Stimulated activated CD4-positive, alpha-beta T cell treated with anti-CD3 and anti-CD28 coated beads, TNF-alpha, amount 100 ng/mL, for 48 hours (primary cell): Measurements from ENCODE around the gene REM2.
A peak's percentile ranks its signal among the peaks of the same experiment; 100 is the strongest.
"Not testable (repeated sequence)": the region's sequence is repeated elsewhere in the genome, so short reads cannot be mapped to it uniquely, and the experiment has no call there.

Source experiments
- DNase-seq, 3 donors: peaks; one replicate each; pipeline ENCODE4 v3.0.0-alpha.2; 2020; ENCODE audit warnings: low read depth in 3 of 3

Gene REM2

DNA sequence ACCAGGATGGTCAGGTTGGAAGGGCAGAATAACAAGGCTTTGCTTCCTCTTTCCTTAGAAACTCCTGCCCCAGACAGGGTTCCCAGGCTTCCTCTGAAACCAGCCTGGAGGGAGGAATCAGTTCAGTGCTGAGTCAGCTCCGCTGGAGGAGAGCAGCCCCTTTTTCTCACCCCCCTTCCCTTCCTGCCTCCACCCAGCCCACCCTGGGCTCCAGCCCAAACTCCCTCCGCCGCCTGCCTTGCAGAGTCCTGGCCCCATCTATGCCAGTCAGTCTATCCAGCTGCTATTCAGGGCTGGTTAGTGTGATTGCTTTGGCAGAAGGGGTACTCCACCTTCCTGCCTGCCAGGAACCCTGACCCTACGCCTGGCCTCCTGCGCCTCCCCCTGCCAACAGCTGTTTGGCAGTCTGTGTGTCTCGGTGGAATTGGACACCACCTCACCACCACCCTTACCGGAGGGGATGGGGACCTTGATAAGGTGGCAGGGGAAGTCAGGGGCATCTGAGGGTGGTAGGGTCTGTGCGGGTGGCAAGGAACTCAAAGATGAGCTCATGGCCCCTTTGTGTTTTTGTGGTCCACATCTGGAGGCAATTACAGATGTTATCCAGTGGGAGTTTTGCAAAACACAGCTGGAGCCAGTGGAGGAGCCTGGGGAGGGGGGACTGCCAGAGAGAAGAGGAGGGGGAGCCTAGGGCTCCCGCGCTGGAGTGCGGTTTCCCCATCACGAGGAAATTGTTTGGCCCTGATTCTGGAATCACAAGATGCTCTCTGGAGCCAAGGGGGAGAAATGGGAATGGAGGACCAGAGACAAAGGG is 34.5 kb upstream of the REM2 start:
- DNase-seq, result no peak

DNA sequence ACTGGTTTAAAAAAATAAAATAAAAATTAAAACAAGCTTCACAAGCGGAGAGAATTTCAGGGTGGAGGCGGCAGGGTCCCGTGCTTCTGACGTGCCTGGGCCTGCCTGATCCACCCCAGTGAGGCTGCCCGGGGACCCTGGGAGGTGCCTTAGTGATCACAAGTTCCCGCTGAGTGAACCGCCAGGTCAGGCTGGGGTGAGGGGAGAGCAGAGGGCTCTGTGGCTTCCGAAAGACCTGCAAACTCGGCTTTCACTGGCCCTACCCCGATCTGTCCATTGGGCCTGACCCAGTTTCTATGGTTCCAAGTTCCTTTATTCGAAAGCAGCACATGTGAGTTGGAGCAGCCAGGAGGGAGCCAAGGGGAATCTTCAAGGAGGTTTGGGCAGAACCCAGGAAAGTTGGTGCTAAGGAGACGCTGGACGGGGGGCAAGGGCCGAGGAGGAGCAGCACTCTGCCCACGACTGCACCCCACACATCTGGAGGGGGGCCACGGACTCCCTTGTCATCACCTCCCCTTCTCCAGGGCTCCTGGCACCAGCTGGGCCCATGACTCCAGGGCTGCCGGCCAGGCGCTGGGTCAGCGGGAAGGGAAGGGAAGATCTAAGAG is 33.7 kb upstream of the REM2 start:
- DNase-seq, result no peak

DNA sequence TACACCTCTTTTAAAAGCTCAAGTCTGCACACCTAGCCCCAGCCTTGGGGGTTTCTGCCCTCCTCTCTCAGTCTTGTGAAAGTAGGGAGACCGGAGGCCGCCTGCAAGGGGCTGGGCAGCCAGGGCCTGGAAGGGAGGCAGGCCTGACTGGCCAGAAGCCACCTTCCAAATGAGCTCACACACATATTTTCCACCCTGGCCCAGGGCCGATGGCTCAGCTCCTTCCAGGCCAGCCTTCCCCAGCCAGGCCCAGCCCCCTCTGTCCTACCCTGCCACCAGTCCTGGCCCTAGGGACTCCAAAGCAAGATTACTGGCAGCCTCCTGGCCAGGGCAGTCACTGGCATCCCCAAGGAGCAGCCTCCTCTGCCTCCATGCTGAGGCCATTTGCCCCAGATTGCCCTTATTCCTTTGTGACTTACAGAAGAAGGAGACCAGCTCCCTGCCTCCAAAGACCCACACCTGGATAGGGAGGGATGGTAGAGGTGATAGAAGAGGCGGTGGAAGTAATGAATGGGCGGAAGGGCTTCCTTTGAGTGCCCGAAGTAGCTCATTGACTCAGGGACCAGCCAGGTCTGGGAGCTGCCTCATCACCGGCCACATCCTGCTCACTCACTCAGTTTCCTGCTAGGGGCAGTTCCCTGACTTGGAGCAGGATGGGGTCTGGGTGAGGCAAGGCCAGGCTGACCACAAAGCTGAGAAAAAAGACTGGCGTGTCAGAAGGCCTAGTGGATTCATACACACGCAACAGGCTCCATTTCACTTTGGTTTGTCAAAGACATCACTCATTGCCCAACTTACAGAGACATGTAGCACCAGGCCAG is 31.9 kb upstream of the REM2 start:
- DNase-seq, result no peak

DNA sequence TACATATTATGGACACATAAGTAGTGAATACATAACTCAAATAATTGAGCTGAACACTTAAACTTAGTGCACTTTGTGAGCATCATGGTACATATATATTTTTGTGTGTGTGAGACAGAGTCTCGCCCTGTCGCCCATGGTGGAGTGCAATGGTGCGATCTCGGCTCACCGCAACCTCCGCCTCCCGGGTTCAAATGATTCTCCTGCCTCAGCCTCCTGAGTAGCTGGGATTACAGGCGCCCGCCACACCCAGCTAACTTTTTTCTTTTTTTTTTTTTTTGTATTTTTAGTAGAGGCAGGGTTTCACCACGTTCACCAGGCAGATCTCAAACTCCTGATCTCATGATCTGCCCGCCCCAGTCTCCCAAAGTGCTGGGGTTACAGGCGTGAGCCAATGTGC is 30.8 kb upstream of the REM2 start:
- not testable (repeated sequence) for DNase-seq

DNA sequence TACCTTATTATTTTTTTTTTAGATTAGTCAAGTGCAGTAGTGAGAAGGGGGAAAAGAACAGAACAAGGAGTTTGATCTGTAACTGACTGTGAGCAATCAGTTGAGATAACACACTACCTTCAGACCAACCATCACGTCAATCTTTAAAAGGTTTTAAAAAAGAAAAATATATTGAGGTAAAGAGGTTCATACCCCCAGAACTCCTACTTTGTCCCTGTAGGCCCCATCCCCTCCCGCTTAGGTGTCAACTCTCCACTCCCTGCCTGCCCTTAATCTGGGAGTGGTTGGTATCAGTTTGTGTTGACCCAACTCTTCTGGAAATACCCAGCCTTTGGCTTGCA is 30.5 kb upstream of the REM2 start:
- no peak for DNase-seq

DNA sequence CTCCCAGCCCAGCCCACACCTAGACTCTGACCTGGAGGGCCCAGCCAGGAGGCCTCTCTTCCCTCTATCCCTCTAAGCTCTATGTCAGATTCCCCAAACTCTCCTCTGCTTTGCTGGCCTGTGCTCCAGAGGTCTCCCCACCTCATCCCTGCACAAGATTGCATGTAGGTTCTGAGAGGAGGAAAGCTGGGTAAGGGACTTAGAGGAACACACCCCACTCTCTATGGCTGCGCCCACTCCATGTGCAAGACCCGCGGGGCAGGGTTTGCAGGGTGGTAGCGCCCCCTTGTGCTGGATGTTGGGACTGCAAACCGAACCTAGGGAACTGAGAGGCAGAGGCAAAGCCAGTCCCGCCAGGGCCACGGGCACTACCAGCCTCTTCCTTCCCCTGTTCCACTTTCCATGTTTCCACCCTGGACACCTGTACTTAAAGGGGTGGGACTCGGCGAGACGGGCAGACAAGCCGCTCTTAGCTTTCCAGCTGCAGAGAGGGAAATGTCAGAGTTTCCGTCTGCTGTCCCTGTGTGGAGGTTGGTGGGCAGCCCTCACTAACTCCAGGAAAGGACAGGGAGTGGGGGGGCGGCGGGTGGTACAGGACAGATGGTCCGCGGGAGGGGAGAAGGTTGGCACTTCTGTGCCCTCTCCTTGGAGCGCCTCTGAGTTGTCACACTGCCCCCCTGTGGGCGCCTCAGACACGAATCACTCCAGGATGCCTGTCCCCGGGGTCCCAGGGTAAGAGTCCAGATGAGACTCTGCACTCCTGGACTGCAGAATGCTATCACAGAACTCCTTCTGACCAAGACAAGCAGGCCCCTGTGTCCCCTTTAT is 29.9 kb upstream of the REM2 start:
- peak; percentile 86 to 93 (median 87) for DNase-seq

DNA sequence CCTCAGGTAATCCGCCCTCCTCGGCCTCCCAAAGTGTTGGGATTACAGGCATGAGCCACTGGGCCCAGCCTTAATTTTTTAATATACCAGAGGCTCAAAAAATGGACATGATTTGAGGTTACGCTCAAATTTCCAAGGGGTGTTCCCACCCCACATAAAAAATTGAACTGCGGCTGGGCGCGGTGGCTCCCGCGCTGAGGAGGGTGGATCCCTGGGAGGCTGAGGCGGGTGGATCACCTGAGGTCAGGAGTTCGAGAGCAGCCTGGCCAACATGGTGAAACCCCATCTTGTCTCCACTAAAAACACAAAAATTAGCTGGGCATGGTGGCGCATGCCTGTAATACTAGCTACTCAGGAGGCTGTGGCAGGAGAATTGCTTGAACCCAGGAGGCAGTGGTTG is 28.7 kb upstream of the REM2 start:
- DNase-seq, result not testable (repeated sequence)

DNA sequence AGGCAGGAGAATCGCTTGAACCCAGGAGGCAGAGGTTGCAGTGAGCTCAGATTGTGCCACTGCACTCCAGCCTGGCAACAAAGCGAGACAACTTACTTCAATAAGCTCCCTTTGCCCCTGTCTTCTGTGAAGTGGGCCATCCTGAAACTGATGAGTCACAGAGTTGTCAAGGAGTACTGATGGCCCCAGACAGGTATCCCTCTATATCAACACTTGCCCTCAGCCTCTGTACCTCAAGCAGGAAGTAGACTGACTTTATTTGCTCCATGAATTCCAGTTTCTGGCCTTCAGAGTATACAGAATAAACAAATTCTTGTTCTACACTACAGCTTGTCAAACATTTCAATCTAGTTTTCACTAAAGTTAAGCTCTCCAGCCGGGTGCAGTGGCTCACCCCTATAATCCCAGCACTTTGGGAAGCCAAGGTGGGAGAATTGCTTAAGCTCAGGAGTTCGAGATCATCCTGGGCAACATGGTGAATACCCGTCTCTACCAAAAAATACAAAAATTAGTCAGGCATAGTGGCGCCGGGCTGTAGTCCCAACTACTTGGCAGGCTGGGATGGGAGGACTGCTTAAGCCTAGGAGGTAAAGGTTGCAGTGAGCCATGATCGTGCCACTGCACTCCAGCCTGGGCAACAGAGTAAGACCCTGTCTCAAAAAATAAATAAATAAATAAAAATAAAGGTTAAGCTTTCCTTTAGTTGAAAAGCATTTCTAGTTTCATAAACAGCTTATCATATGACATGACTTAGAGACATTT is 27.9 kb upstream of the REM2 start:
- no peak for DNase-seq

DNA sequence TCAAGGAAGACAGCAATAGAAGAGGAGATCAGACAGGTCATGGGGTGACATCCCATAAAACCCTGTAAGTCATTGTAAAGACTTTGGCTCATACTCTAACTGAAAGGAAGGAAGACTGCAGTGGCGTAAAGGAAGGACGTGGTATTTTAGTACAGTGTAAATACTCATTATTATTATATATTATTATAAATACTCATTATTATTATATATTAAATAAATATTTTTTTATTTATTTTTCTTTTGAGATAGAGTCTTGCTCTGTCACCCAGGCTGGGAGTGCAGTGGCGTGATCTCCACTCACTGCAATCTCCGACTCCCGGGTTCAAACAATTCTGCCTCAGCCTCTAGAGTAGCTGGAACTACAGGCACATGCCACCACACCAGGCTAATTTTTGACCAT is 26.6 kb upstream of the REM2 start:
- DNase-seq, result no peak

DNA sequence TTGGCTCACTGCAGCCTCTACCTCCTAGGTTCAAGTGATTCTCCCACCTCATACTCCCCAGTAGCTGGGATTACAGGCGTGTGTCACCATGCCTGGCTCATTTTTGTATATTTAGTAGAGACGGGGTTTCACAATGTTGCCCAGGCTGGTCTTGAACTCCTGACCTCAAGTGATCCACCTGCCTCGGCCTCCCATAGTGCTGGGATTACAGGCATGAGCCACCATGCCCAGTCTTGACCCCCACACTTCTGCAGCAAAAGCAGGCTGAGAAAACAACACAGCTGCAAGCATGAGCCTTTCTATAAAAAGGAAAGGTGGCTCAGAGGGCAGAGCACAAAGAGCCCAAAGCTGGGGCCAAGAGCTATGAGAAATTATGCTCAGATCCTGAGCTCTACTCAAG is 22.6 kb upstream of the REM2 start:
- not testable (repeated sequence) for DNase-seq

DNA sequence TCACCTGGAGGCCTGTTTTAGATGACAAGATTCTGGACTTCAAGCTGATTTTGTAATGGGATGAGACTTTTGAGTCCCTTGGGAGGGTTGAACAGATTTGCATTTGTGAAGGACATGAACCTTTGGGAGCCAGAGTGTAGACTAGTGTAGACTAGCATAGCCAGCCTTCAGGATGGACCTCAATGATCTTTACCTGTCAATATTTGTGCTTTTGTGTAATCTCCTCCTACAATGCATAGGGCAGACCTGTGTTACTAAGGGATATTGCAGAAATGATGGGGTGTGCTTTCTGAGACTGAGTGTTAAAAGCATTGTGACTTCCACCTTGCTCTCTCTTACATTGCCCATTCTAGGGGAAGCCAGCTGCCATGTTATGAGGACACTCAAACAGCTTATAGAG is 21.4 kb upstream of the REM2 start:
- DNase-seq, result no peak

DNA sequence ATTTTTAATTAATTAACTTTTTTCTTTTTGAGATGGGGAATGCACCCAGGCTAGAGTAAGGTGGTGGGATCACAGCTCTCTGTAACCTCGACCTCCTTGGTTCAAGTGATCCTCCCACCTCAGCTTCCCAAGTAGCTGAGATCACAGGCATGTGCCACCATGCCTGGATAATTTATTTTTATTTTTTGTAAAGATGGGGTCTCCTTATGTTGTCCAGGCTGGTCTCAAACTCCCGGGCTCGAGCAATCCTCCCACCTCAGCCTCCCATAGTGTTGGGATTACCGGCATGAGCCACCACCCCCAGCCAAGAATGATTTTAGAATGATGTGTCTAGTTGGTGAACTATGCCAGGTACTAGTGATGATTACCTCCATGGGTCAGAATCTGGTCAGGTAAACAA is 18.0 kb upstream of the REM2 start:
- DNase-seq, result no peak

DNA sequence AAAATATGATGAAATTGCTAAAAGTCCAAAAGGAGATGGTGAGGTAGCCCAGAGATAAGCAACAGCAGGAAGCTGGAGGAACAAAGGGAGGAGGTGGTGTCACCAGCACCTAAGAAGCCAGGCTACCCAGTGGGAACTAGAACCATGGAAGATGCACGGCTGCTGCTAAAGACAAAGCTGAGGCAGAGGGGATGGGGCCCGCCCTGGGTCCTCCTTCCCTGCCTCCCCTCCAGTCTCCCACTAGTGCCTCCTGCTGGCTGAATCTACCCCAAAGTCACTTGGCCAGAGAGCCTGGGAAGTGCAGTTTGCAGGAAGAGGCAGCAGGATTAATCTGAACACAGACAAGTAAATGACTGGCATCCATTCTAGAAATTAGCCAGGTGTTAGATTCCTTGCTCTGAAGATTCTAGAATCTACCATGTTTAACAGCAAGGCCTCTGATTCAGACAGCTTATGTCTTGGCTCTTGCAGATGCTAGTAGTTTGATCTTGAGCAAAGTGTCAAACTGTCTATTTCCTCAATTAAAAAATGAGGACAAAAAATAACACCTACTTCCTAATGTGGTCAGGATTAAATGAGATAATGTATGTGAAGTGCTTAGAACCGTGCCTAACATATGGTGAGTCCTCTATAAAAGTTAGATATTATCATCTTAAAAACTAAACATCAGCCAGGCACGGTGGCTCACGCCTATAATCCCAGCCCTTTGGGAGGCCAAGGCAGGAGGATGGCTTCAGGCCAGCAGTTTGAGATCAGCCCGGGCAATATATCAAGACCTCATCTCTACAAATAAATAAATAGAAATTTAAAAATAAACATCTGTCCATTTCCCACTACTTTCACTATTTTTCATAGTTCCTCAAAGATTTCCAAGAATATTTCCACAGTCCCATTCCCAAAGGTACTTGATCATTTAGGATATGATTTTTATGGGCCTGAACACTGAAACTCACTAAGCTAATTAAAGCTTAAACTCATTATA is 17.3 kb upstream of the REM2 start:
- DNase-seq, result no peak

DNA sequence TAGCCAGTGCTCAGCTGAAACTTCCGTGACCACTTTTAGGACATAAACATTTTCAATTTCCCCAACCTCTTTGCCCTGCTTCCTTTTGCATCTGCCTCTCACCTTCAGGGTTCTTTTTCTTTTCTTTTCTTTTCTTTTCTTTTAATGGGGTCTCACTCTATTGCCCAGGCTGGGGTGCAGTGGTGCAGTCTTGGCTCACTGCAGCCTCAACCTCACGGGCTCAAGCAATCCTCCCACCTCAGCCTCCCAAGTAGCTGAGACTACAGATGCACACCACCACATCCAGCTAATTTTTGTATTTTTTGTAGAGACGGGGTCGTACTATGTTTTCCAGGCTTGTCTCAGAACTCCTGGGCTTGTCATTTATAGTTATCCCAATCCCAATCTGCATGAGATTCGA is 16.1 kb upstream of the REM2 start:
- no peak for DNase-seq

DNA sequence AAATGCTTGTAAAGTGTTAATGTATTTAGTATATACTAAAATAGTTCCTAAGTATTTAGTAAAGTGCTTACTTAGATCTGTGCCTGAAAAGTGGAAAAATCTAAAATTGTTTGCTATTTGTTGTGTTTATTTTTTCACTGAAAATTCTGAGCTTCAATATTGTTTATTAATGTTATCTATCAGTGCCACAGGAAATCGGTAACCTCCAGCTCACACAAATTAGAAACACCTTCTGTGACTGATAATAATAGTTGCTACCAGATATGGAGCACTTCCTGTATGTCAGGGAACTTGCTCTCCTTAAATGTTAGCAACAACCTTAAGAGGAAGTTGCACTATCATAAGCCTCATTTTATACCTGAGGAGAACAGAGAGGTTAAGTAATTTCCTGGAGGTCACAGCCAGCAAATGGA is 12.2 kb upstream of the REM2 start:
- no peak for DNase-seq

DNA sequence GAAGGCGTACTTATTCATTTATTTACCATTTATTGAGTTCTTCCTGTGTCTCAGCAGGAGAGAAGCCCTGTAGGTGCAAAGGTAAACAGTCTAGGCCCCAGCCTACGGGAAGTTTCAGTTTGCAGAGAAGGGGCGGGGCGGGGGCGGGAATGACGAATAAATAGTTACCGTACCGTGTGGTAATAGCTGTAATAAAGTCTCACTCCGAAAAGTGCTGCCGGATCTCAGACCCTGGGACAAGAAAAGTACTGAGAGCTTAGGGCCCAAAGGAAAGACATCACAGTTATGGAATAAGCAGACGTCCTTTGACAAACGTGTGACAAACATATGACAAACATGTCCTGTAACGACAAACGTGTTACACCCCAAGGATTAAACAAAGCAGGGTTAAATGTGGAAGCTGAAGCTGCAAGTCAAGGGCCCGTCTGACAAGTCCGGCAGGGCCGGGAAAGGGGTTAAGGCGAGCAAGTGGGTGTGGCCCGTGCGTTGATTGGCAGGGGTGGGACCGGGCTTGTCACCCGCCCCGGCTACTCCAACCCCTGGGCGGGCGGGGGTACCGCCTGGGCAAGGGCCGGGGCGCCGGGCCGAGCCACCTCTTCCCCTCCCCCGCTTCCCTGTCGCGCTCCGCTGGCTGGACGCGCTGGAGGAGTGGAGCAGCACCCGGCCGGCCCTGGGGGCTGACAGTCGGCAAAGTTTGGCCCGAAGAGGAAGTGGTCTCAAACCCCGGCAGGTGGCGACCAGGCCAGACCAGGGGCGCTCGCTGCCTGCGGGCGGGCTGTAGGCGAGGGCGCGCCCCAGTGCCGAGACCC is 11.6 kb upstream of the REM2 start, which contains the start of gene LRP10:
Gene LRP10, plus strand, starts transcription at position 517 of the 809 bp plus-strand sequence. CDS start 564 bp downstream, outside the sequence.
- DNase-seq, result peak; percentile 62 to 80 (median 75)

DNA sequence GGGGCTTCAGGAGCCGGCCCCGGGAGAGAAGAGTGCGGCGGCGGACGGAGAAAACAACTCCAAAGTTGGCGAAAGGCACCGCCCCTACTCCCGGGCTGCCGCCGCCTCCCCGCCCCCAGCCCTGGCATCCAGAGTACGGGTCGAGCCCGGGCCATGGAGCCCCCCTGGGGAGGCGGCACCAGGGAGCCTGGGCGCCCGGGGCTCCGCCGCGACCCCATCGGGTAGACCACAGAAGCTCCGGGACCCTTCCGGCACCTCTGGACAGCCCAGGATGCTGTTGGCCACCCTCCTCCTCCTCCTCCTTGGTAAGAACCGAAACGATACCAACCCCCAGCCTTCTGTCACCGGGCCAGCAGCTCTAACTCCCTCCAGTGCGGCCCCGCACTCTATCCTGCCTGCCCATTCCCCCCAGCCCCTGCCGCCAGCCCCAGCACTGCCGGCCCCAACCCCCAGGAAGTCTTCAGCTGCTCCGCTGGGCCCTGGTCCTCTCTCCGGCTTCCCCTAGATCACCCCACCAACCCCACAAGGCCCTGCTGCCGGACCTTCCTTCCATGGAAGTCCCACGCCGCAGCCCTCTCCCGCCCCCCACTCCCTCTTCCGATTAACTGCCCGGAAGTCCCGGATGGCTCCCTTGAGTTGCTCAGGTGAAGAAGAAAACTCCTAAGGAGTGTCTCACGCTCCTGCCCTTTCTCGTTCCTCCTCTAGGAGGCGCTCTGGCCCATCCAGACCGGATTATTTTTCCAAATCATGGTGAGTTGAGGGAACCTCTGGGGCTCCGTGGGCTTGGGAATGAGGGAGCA is 10.8 kb upstream of the REM2 start:
- peak in 2 of 3 donors; percentile 56 to 58 for DNase-seq
